Cerebellar nuclear complex (tissue), 1 donor: ENCODE results near the gene CPVL.

Experiments
- DNase-seq, 2 experiments: peaks; one replicate each; lab custom pipeline; 2025; lab: John Stamatoyannopoulos, UW

The CPVL gene

GRCh38 chr7:29044554-29044953 lies 101.8 kb downstream of the CPVL start:
- no peak for DNase-seq

DNA sequence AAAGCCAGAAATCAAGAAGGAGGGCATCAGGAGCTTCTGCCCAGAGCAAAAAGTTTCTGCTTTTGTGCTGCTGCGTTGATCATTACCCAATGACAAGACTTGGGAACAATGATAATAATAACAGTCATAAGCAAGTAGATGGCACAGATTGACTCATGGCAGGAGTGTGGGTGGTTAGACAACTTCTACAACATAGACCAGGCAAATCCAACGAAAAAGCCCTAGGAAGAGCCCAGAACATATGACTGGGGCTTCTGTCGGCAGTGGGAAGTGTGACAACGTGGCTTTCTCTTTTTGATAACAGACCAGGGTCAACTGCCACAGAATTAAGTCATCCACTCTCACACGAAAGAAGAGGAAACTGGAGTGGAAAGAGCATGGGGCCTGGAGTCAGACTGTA lies 102.8 kb downstream of the CPVL start:
- DNase-seq: no peak

DNA sequence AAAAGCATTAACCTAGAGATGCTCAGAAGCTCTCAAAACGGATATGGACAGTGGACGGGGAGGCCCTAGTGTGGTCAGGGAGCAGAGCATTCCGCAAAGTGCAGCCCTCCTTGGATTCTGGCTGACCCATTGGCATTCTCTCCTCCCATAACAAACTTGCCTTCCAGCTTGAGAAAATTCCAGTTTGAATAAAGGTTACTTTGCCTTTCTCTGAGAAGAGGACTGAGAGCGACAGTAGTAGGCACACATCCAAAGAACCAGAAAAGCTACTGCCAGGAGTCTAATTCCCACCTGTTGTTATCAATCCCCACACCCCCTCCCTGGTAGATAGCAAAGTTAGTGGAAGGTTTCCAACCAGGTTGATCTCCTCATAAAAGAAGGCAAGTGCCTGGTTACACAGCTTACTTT lies 103.5 kb downstream of the CPVL start:
- DNase-seq: no peak

- DNase-seq: no peak
These were observed 104.3 kb downstream of the CPVL start for GRCh38 chr7:29041991-29042390.

GRCh38 chr7:29040579-29040925 lies 105.8 kb downstream of the CPVL start:
- no peak for DNase-seq

DNA sequence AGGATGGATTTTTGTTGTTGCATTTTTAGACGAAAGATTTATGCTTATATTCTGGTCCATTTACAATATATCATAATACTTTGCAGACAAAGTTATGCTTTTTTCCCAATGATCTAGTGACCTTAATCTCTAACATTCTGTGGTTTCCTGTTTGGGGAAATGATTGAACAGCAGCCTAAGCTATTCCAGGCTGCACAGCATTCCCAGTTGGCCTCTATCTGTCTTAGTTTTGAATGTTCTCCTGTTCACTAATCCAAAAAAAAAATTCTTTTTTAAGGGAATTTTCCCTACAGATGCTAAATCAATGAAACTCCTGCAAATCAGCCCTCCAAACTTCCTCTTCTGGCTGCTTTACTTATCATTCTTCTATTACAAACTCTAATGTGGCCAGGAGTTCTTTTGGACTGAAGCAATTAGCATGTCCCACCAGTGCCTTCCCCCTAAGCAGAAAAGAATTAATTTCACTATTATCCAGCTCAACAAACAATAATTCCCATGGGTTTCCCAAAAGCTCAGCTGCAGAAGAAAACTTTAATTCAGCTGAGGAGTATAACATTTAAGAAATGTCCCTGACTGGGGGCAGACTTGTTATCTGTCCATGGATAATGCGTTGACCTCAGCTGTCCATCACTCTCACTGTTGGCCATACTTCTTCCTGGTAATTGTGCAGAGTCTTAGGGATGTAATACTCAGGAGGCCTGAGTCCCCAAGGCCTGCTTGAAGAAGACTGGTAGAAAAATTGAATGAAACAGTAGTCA lies 106.3 kb downstream of the CPVL start:
- DNase-seq: no peak

GRCh38 chr7:29038463-29038862 lies 107.9 kb downstream of the CPVL start:
- no peak for DNase-seq

GRCh38 chr7:29035044-29035740 lies 111.1 kb downstream of the CPVL start:
- DNase-seq: no peak

GRCh38 chr7:29033584-29033983 lies 112.8 kb downstream of the CPVL start:
- no peak for DNase-seq

DNA sequence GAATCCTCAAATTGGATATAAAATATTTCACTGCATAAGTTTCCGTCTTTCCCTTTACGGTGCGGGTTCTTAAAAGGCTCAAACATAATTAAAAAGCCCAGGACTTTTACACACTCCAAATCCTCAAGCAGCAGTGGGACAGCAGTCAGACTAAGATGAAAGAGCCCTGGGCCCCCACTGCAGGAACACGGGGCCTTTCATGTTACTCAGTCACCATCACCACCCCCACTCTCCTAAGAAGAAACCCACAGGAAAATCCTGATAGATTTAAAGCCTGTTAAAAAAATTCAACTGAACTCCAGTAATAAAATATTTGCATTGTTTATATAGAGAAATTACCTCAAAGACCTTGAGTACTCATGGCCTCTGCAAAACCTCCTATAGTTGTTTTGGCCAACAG lies 114.2 kb downstream of the CPVL start:
- no peak for DNase-seq

DNA sequence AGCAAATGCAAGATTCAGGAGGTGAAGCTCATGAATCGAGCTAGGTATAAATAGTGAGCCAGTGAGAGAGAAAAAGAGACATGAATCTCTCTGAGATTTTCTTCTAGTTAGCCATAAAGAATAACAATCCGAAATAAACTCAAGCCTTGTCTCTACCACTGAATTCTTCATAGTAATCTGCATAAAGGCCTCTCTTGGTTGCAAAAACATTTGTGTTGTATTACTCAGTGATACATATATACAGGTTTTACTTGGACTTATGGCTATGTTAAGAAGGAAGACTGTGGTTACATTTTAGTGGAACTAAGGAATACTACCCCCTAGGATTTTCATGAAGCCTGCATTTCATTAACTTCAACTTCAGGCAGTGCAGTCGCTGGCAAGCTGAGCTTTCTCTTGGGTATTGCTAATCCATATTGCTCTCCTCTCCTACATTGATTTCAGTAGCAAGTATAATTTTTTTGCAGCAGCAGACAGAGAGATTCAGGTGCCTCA lies 115.5 kb downstream of the CPVL start:
- no peak for DNase-seq

GRCh38 chr7:29022291-29022988 lies 123.9 kb downstream of the CPVL start:
- DNase-seq: no peak

GRCh38 chr7:29019896-29020295 lies 126.4 kb downstream of the CPVL start:
- peak; percentile 3 to 22 for DNase-seq

DNA sequence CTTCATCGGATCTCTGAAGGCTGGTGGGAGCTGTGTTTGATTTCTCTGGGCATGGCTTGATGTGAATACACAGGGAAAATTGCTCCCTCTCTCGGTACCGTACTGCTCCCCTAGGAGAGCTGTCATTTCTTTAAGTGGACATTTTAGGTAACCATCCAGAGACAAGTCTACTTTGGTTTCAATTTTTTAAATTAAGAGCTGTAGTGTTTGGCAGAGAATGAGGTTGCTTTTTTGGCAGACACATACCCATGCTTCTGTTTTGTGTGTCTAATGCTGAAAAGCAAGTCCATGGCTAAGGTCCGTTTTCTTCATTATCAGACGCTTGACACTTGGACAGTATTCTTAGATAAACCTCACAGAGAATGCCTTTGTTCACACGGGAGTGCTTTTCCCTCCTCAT lies 127.0 kb downstream of the CPVL start:
- no peak for DNase-seq

GRCh38 chr7:29017713-29018112 lies 128.6 kb downstream of the CPVL start:
- no peak for DNase-seq

GRCh38 chr7:29014725-29015124 lies 131.6 kb downstream of the CPVL start:
- no peak for DNase-seq

DNA sequence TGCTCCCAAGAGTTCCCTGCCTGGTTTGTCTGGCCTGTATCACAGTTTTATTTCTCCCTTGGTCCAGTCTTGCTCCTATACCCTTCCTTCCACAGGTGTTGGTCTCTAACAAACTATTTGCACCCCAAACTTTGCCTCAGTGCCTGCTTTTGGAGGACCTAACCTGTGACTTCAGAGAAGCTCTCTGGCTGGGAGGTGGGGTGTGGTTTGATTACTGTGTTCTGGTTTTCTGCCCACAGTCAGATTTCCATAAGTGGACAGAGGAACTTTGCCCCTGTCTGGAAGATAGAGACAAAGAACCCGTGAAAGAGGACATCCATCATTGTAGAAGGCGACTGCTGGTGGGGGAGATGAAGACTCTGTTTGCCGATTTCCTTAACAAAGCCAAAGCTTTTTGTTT lies 132.4 kb downstream of the CPVL start:
- no peak for DNase-seq

DNA sequence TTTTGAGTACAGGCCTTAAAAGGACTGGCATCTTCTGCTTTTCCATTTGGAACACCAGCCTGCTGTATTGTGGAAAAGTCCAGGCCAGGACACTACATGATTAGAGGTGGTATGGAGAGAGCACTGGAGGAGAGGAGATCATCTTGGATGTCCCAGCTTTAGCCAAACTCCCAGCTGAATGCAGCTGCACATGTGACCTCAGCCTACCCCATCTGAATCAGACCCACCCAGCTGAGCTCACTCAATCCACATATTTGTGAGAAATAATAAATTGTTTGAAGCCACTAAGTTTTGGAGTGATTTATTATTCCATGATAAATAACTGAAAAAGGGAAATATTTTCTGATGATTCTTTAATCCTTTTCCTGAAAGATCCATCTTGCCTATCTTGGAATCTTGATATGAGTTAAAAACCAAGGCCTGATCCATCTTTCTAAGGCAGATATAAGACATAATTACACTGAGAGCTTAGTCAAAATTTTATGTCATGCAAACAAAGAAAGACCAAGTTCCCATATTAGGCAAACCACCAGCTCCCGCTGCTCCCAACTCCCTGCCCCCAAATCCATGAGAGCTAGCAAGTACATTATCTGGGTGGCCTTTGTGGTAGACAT lies 133.1 kb downstream of the CPVL start:
- no peak for DNase-seq

DNA sequence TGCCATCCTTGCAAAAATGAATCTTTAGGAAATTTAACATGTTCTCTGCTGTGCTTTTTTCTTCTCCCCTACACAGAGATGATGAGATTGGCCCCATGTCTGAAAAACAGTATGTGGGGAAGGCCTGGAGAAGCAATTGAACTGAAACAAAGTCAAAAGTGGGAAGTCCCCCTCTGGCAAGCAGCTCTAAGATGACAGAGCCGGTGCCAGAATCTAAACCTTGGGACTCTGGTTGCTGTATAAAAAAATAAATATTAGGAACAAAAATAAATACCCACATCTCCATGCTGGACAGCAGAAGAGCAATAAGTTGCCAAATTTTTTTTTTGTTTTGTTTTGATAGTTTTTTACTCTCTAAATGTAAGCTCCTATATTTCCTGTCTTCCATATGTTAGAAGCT lies 136.4 kb downstream of the CPVL start:
- DNase-seq: no peak

DNA sequence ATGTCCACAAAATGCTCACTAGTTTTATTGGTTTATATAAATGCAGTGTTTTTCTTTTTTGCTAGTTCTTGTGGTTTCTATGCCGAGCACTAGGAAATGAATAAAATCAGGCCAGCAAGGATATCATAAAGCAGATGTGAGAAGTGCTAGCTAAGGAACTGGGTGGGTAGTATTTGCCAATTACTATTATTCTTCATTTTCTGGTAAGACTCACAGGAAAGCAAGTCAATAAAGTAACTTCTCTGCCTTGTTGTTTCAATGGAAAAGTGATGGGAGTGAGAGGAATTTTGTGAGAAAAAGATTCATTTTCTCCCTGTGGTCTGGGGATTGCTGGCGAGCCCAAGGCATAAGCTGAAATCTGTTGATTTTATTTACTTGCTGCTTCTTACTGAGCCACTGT lies 137.7 kb downstream of the CPVL start:
- no peak for DNase-seq

DNA sequence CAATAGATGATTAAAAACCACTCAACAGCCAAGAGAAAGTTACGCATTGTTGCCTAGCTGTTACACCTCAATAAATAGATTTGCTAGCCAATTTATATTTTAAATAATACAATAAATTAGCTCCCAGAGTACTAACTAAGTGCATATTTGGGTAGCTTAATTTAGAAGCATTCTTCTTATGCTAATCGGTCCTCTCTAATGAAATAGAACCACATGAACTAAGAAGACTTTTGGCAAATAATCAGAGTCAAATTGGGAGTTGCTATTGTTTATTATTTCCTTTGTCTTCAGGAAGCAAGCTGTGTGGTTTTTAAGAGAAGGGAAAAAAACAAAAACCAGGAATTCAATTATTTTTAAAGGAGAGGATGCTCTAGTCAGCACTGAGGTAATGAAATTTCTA lies 139.2 kb downstream of the CPVL start:
- no peak for DNase-seq

GRCh38 chr7:29005829-29006228 lies 140.5 kb downstream of the CPVL start:
- DNase-seq: no peak

DNA sequence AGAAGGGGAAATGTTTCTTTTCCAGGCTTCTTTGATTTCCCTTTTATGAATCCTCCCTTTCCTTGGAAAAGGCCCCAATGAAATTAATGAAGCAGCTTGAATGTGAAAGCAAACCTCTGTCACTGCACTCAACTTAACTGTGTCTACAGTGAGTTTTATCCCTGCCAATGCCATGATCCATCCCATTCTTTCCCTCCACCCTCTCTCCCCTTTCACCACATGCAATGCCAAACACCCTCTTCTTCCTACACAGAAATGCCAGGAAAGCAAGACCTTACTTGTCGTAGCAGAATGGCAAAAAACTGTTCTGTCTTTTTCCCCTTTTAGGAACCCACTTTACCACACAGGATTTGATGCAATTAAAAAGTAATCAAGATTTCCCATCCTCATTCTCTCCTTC lies 140.9 kb downstream of the CPVL start:
- no peak for DNase-seq
